A673 (cell line): Measurements from ENCODE around the gene LGALS9. TPM values are rescaled to one million over a fixed set of nuclear protein-coding genes. Genes with fewer than 3 reads are reported as not detected.

Experiments
- BruUV-seq: library from RNA; stranded (reverse); fragments of 400-500 nt; replicated peaks from 2 replicates; lab custom pipeline; 2021; lab: Mats Ljungman, UMichigan
- CTCF ChIA-PET: fragments of 300-600 bp; sonication (Branson Sonifier 250); formaldehyde crosslinking; loops from one replicate; lab custom pipeline; 2022; ENCODE audit warnings: antibody characterized with exemption; lab: Charles Lee
- POLR2A ChIA-PET: fragments of 300-600 bp; sonication (Branson Sonifier 250); formaldehyde crosslinking; loops from one replicate; lab custom pipeline; 2022; ENCODE audit warnings: antibody characterized with exemption; ENCODE audit not compliant: low non-redundant PET; lab: Charles Lee
- DNase-seq: peaks from one replicate; pipeline ENCODE4 v3.0.0-alpha.2; 2015; ENCODE audit warnings: low spot score
- H3K27ac ChIP-seq: fragments of 200-600 bp; sonication (generic); 2 replicates; pipeline ENCODE4 v1.5.1; 2016; ENCODE audit warnings: mixed run types, low read depth, mild to moderate bottlenecking, mixed read lengths, antibody characterized with exemption, low read length; ENCODE audit not compliant: poor library complexity, severe bottlenecking
- H3K27me3 ChIP-seq: fragments of 200-600 bp; sonication (generic); replicated peaks from 2 replicates; pipeline ENCODE4 v1.6.1; 2017; ENCODE audit warnings: mixed run types, low read depth, mild to moderate bottlenecking, mixed read lengths, antibody characterized with exemption, low read length; ENCODE audit not compliant: insufficient read depth, poor library complexity
- H3K36me3 ChIP-seq: fragments of 200-600 bp; sonication (generic); 2 replicates; pipeline ENCODE4 v1.6.1; 2016; ENCODE audit warnings: mixed run types, mild to moderate bottlenecking, mixed read lengths, antibody characterized with exemption, low read length; ENCODE audit not compliant: insufficient read depth, poor library complexity, severe bottlenecking
- H3K4me1 ChIP-seq: fragments of 200-600 bp; sonication (generic); 2 replicates; pipeline ENCODE4 v1.6.1; 2017; ENCODE audit warnings: mixed run types, mild to moderate bottlenecking, mixed read lengths, antibody characterized with exemption, low read length; ENCODE audit not compliant: insufficient read depth, poor library complexity, severe bottlenecking
- H3K4me3 ChIP-seq: fragments of 200-600 bp; sonication (generic); 2 replicates; pipeline ENCODE4 v1.5.1; 2016; ENCODE audit warnings: low read depth, mixed run types, mild to moderate bottlenecking, mixed read lengths, low read length; ENCODE audit not compliant: poor library complexity, severe bottlenecking
- H3K9me3 ChIP-seq: fragments of 200-600 bp; sonication (generic); 2 replicates; pipeline ENCODE4 v1.6.1; 2016; ENCODE audit warnings: mixed run types, low read depth, mild to moderate bottlenecking, mixed read lengths, antibody characterized with exemption, low read length; ENCODE audit not compliant: poor library complexity, severe bottlenecking
- CTCF ChIP-seq: fragments of 300-800, 200-600 bp; sonication (generic); conservative IDR thresholded peaks from 2 replicates; pipeline ENCODE4 v1.5.1; 2017; ENCODE audit warnings: low read depth, mild to moderate bottlenecking, antibody characterized with exemption, low read length, moderate library complexity, mixed read lengths
- EZH2 ChIP-seq: fragments of 200-600 bp; sonication (generic); IDR thresholded peaks from 2 replicates; pipeline ENCODE4 v1.6.1; 2017; ENCODE audit warnings: borderline replicate concordance, low read depth, mild to moderate bottlenecking, mixed read lengths, antibody characterized with exemption, low read length; ENCODE audit not compliant: poor library complexity, severe bottlenecking
- intact Hi-C: fragments of 100-400 bp; cut with micrococcal nuclease; formaldehyde crosslinking; loops from one replicate; pipeline ENCODE4 v1.10.0; 2022; ENCODE audit not compliant: unreplicated experiment
- total RNA-seq: library from RNA; stranded (reverse); gene quantifications from 2 replicates; pipeline ENCODE4 v1.2.3, GENCODE V29; 2021

LGALS9 gene
- total RNA-seq, 1 experiment from 2014 or later, result 2.4 TPM

- DNase-seq, result no peak
- CTCF ChIA-PET, result no interaction called here
- intact Hi-C loops, result loop anchor here (10.0 kb wide), 1 partner anchor 46 kb away; no protein-coding TSS in a partner anchor
- Histone ChIP-seq H3K36me3 (no peaks in the 10 kb centered on the region), H3K27ac (no peak overlapping the region), H3K4me3 (no peak overlapping the region), H3K27me3 (no peaks in the 10 kb centered on the region), H3K4me1 (no peaks in the 10 kb centered on the region), H3K9me3 (no peaks in the 10 kb centered on the region)
- no peak for TF ChIP-seq EZH2
- TF ChIP-seq CTCF, result no peak
- no TSS peak for BruUV-seq
- POLR2A ChIA-PET, result no interaction called here
Measured at GRCh38 chr17:27590864-27591263, 40.1 kb upstream of the LGALS9 start.

- no peaks in the 10 kb centered on the region for H3K36me3 ChIP-seq
- CTCF ChIA-PET, result no interaction called here
- no peak overlapping the region for H3K4me3 ChIP-seq
- no peak overlapping the region for H3K27ac ChIP-seq
- no peaks in the 10 kb centered on the region for H3K9me3 ChIP-seq
- no peaks in the 10 kb centered on the region for H3K4me1 ChIP-seq
- POLR2A ChIA-PET, result no interaction called here
- no TSS peak for BruUV-seq
- no peak for DNase-seq
- intact Hi-C loops, result loop anchor here (10.0 kb wide), 1 partner anchor 47 kb away; no protein-coding TSS in a partner anchor
- no peaks in the 10 kb centered on the region for H3K27me3 ChIP-seq
- TF ChIP-seq EZH2, result no peak
- TF ChIP-seq CTCF, result no peak
Measured at GRCh38 chr17:27591986-27592385, 39.0 kb upstream of the LGALS9 start.

- TF ChIP-seq EZH2 (no peak), CTCF (no peak)
- Histone ChIP-seq H3K4me3 (no peak overlapping the region), H3K4me1 (no peaks in the 10 kb centered on the region), H3K27ac (no peak overlapping the region), H3K27me3 (no peaks in the 10 kb centered on the region), H3K9me3 (no peaks in the 10 kb centered on the region), H3K36me3 (no peaks in the 10 kb centered on the region)
- CTCF ChIA-PET, result no interaction called here
- no peak for DNase-seq
- intact Hi-C loops, result loop anchor here (10.0 kb wide), 1 partner anchor 49 kb away; no protein-coding TSS in a partner anchor
- POLR2A ChIA-PET, result no interaction called here
- no TSS peak for BruUV-seq
Measured at GRCh38 chr17:27593232-27593856, 37.6 kb upstream of the LGALS9 start.
